GM12874 (cell line): ENCODE data around the gene SLC9A8.

Source experiments
- CTCF ChIP-seq: IDR thresholded peaks from 2 replicates; pipeline ENCODE4 v1.5.1; 2011; ENCODE audit warnings: low read depth, mild to moderate bottlenecking, control low read depth, low read length, moderate library complexity; ENCODE audit not compliant: insufficient read depth

Gene SLC9A8

GRCh38 chr20:49893242-49894072 is 80.8 kb downstream of the SLC9A8 start:
- no peak for TF ChIP-seq CTCF

GRCh38 chr20:49894073-49894470 is 81.4 kb downstream of the SLC9A8 start:
- TF ChIP-seq CTCF: no peak

GRCh38 chr20:49896204-49896603 is 83.6 kb downstream of the SLC9A8 start:
- TF ChIP-seq CTCF: no peak

GRCh38 chr20:49899541-49900383 is 87.1 kb downstream of the SLC9A8 start:
- no peak for TF ChIP-seq CTCF

GRCh38 chr20:49901588-49901987 is 89.0 kb downstream of the SLC9A8 start:
- no peak for TF ChIP-seq CTCF

GRCh38 chr20:49904440-49905214 is 92.0 kb downstream of the SLC9A8 start:
- TF ChIP-seq CTCF: no peak
